ENCODE data around the gene NTNG1. TPM values are rescaled to one million over a fixed set of nuclear protein-coding genes. Genes with fewer than 3 reads are reported as not detected.

Gene NTNG1
- total RNA-seq, 1 donor from 2014 or later, result not detected

DNA sequence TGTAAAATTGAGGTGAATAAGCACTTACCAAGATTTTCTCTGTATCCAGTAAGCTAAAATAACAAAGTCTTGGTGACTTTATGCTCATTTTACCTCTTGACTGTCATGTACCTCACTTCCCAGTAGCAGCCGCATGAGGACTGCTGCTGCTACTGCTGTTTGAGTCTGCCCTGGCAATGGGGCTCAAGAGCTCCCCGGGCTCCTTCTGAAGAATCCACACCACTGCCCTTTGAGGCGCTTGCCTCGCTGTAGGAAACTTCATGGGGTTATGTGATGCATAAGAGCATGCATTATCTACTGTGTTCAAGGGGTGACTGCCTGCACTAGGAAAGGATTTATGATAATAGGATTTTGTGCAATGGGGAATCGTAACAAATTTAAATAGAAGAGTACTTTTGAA lies 113.5 kb downstream of the NTNG1 start:
- intact Hi-C loops (cut with micrococcal nuclease), result no loop called here

DNA sequence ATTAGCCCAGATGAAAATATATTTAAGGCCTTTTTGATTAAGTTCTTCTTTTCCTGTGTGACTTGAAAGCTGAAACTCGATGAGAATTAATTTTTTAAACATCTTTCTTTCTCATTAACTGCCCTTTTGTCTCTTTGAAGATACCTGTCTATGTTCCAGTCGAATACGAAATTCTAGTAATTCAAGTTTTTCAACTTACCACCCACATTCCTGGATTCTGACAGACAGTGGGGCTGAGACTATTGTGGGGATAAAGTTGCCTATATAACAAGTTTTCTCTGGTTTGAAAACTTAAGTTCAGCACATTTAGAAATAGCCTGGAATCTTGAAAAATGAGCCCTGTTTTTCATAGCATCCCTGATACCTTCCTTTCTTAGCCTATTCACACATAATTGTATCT lies 114.6 kb downstream of the NTNG1 start:
- intact Hi-C loops (cut with micrococcal nuclease), result no loop called here

DNA sequence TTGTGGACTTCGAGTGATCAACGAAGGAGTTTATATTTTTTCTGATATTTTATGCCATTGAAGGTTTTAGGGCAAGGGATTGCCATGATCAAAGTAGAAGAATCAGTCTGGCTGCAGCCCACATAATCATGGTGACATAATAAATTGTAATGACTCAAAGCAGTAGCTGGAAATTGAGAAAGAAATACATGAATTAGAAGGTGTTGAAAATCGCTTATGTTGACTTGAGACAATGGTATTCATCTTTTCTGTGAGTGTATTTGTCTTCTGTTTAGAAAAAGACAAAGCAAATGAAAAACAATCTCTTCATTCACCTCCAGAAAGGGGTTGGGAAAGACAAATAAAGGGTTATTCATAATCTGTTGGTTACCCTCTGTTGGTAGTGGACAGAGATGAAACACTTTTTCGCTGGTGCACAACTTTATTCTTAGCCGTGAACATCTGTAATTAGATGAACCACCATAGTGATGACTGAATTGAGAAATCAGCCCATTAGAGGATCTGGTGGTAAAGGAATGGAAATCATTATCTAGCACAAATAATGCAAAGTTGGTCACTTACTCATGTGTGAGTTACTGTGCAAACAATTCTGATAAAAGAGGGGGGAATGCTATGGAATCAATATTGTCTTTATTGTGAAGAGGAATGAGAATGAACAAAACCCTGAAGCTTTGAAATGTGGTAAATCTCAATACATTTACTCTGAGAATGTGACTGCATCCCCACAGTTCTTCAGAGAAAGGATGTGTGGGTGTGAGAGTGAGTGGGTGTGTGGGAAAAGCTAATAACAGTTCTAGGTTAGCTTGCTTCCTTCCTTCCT lies 121.8 kb downstream of the NTNG1 start:
- intact Hi-C loops (cut with micrococcal nuclease), result no loop called here

DNA sequence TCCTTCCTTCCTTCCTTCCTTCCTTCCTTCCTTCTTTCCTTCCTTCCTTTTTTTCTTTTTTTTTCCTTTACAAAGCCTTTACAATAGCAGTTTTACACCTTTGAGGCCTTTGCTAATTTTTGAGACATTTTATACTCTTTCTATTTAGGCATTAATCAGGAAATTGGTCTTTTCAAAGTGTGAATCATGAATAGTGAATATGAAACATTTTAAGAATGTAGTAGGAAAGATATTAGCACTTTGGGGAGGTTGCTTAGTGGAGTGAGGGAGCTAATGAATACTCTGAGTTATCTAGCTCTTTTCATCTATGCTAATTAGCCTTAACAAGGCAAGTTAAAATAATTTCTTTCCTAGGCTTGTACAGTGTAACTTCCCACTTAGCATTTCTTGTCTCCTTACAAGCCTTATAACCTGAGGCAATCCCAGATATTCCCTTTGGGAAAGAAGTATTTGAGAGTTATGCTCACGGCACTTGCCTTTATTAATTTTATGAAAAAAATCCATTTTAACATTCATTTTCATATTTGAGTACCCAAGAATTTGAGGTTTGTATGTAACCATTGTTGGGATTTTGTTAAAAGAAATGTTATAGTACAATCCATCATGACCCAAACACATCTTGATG lies 122.6 kb downstream of the NTNG1 start:
- intact Hi-C loops (cut with micrococcal nuclease), result no loop called here

DNA sequence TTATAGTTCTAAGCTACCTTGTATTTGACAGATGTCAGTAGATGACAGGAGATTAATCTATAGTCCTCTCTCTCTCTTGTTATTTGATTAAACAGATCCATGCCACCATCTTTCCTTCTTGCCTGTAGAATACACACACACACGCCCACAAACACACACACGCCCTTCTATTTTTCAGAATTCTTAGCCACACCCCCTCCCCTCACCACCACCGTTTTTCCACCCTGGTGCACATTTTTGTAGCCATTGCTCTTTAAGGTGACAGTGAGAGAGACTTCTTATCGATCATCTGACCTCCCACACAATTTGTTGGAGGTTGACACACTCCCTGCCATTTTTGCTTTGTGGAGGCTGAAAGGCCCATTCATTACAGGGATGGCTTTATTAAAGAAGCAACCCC lies 123.2 kb downstream of the NTNG1 start:
- intact Hi-C loops (cut with micrococcal nuclease), result no loop called here

GRCh38 chr1:107264561-107264960 lies 123.7 kb downstream of the NTNG1 start:
- intact Hi-C loops (cut with micrococcal nuclease), result no loop called here

DNA sequence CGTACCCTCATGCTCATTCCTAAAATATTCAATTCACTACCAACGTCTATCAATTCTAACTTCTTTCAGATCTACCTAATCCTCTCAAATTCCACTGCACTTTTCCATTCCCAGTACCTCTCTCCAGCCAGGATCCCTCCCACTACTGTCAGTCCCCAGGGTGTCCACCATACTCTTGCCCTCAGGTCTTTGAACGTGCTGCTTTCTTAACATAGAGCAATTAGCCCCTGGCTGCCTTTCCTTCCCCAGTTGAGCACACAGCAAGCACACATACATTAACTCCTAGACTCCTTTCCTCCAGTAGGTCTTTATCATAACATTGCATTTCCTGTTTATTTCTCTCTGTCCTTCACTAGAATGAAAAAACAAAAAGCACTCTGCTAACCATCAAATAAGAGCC lies 126.7 kb downstream of the NTNG1 start:
- intact Hi-C loops (cut with micrococcal nuclease), result no loop called here

DNA sequence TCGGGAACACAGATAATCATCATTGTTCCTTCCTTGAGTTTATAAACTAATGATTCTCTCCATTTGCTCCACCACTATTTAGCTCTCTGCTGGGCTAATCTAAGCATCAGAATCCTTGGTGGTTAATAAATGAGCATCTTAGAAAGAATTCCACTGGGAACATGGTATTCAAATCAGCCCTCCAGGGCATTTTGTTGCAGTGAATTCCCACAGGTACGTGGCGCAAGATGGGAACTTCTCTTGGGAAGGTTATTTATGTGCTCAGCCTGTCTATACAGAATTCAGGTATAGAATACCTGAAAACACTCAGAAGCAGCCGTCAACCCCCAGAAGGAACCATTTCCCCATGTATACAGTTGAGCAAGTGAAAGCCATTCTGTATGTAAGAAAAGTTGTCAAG lies 131.5 kb downstream of the NTNG1 start:
- intact Hi-C loops (cut with micrococcal nuclease), result no loop called here

DNA sequence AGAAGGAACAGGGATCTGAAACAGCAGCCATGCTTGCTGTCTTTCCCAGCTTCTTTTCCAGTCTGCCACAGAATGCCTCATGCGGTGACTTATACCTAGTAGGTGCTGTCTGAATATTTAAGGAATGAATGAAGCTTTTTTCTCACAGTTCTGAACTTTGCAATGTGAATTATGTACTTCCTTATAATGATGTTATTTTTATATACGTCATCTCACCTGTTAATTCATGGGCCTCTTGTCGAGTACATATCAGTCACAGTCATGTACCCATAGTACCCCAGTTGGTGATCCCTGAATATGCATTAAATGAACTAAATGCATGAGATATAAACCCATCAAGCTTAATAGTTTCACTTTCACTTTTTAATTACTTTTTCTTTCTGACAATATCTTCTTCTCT lies 132.7 kb downstream of the NTNG1 start:
- intact Hi-C loops (cut with micrococcal nuclease), result no loop called here

DNA sequence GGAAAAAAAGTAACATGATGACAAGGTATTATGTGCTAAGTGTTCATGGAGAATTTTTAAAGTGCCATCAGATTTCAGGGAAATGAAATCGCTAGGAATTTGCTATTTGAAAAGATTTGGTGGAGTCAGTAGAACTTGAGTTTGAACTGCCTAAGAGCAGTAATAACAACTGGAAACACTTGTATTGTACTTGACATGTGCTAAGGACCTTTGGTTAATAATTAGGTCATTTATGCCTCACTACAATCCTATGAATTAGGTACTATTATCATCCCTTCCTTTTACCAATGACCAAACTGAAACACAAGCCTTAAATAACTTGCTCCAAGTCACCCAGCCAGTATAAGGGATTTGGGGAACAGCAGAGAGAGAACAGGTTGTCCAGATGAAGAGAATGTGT lies 133.4 kb downstream of the NTNG1 start:
- intact Hi-C loops (cut with micrococcal nuclease), result no loop called here

DNA sequence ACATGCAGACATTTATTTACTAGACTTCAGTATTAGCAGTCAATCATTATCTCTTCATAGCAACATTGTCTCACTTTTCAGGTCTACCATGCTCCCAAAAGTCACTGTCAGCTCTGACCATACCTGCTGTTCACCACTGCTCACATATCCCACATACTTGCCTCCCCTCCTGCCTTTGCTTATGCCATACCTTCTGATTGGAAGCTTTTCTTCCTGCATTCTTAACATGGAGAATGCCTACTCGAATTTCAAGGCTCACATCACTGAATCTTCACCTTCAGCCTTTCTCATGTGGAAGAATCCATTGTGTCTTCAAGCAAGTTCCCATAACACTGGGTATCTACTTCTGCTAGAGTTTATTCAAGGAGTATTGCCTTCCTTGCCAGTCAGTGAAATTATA lies 135.4 kb downstream of the NTNG1 start:
- intact Hi-C loops (cut with micrococcal nuclease), result no loop called here

DNA sequence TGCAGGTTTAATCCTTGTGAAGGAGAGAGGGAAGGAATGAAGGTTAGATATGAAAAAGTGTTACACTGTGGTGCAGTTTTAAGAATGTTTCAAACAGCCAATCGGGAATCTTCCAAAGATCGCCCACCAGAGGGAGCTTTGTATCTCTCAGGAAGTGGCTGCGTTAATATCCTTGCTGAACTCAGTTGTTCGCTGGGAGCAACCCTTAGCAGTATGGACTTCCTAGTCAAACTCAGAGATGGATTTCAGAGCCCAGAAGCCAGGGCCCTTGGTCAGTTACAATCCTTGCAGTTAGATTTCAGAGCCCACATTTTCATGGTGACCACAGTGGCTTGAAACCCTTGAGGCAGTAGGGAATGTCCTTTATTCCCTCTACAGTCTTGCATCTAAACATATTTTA lies 136.2 kb downstream of the NTNG1 start:
- intact Hi-C loops (cut with micrococcal nuclease), result no loop called here

- intact Hi-C loops (cut with micrococcal nuclease), result no loop called here
Measured at GRCh38 chr1:107286125-107286524, 145.3 kb downstream of the NTNG1 start.

GRCh38 chr1:107291987-107292386 lies 151.1 kb downstream of the NTNG1 start:
- intact Hi-C loops (cut with micrococcal nuclease), result no loop called here

- intact Hi-C loops (cut with micrococcal nuclease), result no loop called here
Measured at GRCh38 chr1:107293901-107294613, 153.2 kb downstream of the NTNG1 start.

- intact Hi-C loops (cut with micrococcal nuclease), result no loop called here
Measured at GRCh38 chr1:107294686-107295085, 153.8 kb downstream of the NTNG1 start.

GRCh38 chr1:107297681-107298080 lies 156.8 kb downstream of the NTNG1 start:
- intact Hi-C loops (cut with micrococcal nuclease), result no loop called here

DNA sequence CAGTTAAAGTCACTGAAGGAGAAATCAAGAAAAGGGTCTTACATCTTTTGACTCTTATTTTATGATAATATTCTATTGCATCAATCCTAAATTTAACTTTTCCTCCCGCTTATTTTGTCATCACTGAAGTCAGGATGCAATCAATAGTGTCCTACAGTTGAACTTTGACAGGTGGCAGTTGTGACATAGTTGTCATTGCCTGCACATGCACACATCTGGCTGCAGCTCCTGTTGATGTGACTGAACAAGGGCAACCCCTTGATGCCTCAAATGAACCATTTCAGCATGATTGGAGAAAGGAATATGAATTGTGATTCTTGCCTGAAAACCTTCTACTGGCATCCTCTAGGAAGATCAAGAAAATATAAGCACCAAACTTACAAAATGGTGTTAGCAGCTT lies 157.7 kb downstream of the NTNG1 start:
- intact Hi-C loops (cut with micrococcal nuclease), result no loop called here

DNA sequence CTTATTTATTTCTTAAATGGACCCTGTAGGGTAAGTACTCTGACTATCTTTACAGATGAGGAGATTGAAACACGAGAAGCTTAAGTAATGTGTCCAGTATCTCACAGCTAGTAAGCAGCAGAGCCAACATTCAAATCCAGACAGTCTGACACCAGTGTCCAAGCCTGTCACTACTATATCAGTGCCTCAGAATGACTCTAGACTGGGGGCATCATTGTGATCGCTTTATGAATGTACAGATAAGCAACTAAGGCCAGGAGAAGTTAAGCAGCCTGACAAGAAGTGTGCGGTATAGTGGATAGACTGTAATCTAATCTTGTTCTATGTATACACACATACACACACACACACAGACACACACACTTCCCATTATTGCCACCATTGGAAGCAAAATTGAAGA lies 158.7 kb downstream of the NTNG1 start:
- intact Hi-C loops (cut with micrococcal nuclease), result no loop called here

DNA sequence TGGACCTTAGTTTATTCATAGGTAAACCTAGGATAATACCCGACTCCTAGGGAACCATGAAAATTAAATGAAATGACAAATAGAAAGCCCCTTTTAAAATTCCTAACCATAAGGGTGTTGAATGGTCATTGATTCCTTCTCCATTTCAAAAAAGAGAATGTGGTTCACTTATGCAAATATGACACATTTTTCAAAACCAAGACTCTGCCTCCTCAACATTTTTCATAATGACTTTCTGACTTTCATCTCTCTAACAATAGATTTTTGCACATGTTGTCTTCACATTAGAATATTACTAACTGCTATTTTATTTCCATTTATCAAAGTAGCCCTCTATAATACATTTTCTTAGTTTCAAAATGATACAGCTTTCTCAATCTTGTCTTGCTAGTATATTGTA lies 169.1 kb downstream of the NTNG1 start:
- intact Hi-C loops (cut with micrococcal nuclease), result no loop called here

- intact Hi-C loops (cut with micrococcal nuclease), result no loop called here
Measured at GRCh38 chr1:107315652-107316051, 174.8 kb downstream of the NTNG1 start.

DNA sequence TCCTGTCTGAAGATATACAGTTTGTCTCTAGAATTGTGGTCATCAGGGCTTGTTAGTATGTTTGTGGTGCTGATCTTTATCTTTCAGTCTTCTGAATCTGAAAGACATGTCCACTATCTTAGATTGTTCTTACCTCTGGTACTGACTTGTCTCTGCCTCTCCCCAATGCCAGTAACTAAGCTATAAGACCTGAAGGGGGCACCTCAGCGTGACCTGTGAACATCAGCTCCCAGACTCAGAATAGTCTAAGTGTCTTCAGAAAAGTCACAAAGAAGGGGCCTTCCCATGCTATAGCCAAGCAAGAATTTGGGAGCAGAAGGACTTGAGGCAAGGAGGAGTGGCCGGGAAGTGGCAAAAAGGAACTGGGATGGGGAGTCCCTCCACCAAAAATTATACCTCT lies 178.1 kb downstream of the NTNG1 start:
- intact Hi-C loops (cut with micrococcal nuclease), result no loop called here

GRCh38 chr1:107323784-107324183 lies 182.9 kb downstream of the NTNG1 start:
- intact Hi-C loops (cut with micrococcal nuclease), result no loop called here
